Stimulated activated CD4-positive, alpha-beta T cell treated with anti-CD3 and anti-CD28 coated beads, Interleukin-15, amount 100 ng/mL, for 1 hour (primary cell): ENCODE data around the gene SURF2.
"Not testable (repeated sequence)": the region's sequence is repeated elsewhere in the genome, so short reads cannot be mapped to it uniquely, and the experiment has no call there.

ENCODE experiments used
- DNase-seq, 2 donors: peaks; one replicate each; pipeline ENCODE4 v3.0.0-alpha.2; 2020; ENCODE audit warnings: low read depth in 1 of 2, low spot score in 1 of 2

Gene SURF2

GRCh38 chr9:133356391-133357091, at the start of gene SURF2, which contains the start of gene SURF1:
Gene SURF2, plus strand, starts transcription at chr9:133356550. Its CDS starts 43 bp downstream, at chr9:133356593.
Gene SURF1, minus strand, starts transcription at chr9:133356487. Its CDS starts 34 bp downstream, at chr9:133356453.
- peak; percentile 80 to 92 for DNase-seq

GRCh38 chr9:133307301-133307700, 49.0 kb upstream of the SURF2 start:
- no peak for DNase-seq

GRCh38 chr9:133309608-133310007, 46.7 kb upstream of the SURF2 start:
- DNase-seq: no peak

GRCh38 chr9:133315997-133316396, 40.4 kb upstream of the SURF2 start:
- no peak for DNase-seq

GRCh38 chr9:133317551-133317950, 38.8 kb upstream of the SURF2 start:
- DNase-seq: not testable (repeated sequence)

GRCh38 chr9:133320421-133320881, 35.9 kb upstream of the SURF2 start:
- DNase-seq: no peak

GRCh38 chr9:133321411-133321935, 34.9 kb upstream of the SURF2 start:
- no peak for DNase-seq

GRCh38 chr9:133322701-133323100, 33.6 kb upstream of the SURF2 start:
- DNase-seq: no peak

- DNase-seq: no peak
Observed at GRCh38 chr9:133323211-133323610, 33.1 kb upstream of the SURF2 start.

GRCh38 chr9:133323991-133324703, 32.2 kb upstream of the SURF2 start:
- DNase-seq: no peak

GRCh38 chr9:133327021-133327420, 29.3 kb upstream of the SURF2 start:
- DNase-seq: not testable (repeated sequence)

GRCh38 chr9:133327834-133328484, 28.4 kb upstream of the SURF2 start:
- no peak for DNase-seq

GRCh38 chr9:133329306-133330156, 26.8 kb upstream of the SURF2 start:
- not testable (repeated sequence) for DNase-seq

- DNase-seq: no peak
Observed at GRCh38 chr9:133331221-133331620, 25.1 kb upstream of the SURF2 start.

GRCh38 chr9:133331641-133332380, 24.5 kb upstream of the SURF2 start:
- no peak for DNase-seq

GRCh38 chr9:133332381-133332730, 24.0 kb upstream of the SURF2 start:
- DNase-seq: no peak

GRCh38 chr9:133333011-133333410, 23.3 kb upstream of the SURF2 start:
- no peak for DNase-seq

- no peak for DNase-seq
Observed at GRCh38 chr9:133333566-133333965, 22.8 kb upstream of the SURF2 start.

- no peak for DNase-seq
Observed at GRCh38 chr9:133334161-133334560, 22.2 kb upstream of the SURF2 start.

GRCh38 chr9:133334888-133335287, 21.5 kb upstream of the SURF2 start:
- DNase-seq: not testable (repeated sequence)
